Measurements from ENCODE around the gene LARGE2. TPM values are rescaled to one million over a fixed set of nuclear protein-coding genes. Genes with fewer than 3 reads are reported as not detected.

Gene LARGE2
- total RNA-seq, 1 donor from 2014 or later: 59.7 TPM

DNA sequence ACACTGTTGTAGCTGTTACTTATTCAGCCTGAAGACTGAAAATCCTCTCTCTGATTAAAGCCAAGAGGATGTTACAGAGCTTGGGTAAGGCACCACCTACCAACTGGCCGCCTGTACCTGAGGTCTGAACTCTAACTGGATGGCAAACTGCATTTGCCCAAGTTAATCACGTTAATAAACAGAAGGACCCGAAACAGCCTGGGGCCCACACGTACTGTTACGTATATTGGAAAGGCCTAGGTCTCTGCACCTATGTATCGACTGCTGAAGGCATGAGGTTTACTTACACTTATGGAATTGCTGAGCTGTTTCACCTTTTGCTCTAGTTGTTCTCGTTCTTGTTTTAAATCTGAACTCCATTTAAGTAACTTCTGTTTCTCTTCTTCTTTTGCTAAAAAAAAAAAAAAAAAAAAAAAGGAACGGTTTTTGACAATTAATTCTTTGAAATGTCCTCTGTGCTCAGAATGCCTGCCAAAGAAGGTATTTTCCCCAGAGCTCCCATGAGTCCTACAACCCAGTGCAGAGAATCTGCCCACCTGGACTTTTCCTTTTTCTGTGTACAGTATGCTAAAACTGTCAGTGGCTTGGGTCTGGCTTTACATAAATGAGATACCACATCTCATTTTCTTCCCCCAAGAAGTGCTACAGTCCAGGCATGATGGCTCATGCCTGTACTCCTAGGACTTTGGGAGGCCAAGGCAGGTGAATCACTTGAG lies 13.1 kb downstream of the LARGE2 start:
- TF ChIP-seq, protein P1, sequence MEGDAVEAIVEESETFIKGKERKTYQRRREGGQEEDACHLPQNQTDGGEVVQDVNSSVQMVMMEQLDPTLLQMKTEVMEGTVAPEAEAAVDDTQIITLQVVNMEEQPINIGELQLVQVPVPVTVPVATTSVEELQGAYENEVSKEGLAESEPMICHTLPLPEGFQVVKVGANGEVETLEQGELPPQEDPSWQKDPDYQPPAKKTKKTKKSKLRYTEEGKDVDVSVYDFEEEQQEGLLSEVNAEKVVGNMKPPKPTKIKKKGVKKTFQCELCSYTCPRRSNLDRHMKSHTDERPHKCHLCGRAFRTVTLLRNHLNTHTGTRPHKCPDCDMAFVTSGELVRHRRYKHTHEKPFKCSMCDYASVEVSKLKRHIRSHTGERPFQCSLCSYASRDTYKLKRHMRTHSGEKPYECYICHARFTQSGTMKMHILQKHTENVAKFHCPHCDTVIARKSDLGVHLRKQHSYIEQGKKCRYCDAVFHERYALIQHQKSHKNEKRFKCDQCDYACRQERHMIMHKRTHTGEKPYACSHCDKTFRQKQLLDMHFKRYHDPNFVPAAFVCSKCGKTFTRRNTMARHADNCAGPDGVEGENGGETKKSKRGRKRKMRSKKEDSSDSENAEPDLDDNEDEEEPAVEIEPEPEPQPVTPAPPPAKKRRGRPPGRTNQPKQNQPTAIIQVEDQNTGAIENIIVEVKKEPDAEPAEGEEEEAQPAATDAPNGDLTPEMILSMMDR (IDR thresholded peaks at IDR 0.05): no peak
- peak overlapping the region; percentile 97 for H3K27ac Mint-ChIP-seq
- peaks cover 32% of the 10 kb centered on the region for H3K36me3 Mint-ChIP-seq (ENCODE audit: low read depth)
- no peaks in the 10 kb centered on the region for H3K9me3 Mint-ChIP-seq
- ChIA-PET POLR2A (interaction anchor here (0.6 to 14.9 kb wide), 11 partner anchors 10 to 1105 kb away, joined by 3 to 263 read pairs (median 7); partner anchors contain the start of genes ARHGAP1, CRY2, PEX16 and ZNF408), CTCF (interaction anchor here (0.6 to 2.5 kb wide), 4 partner anchors 11 to 62 kb away, joined by 3 to 13 read pairs (median 9); no protein-coding TSS in a partner anchor)
- peak overlapping the region; percentile 60 for H3K4me3 Mint-ChIP-seq
- no peaks in the 10 kb centered on the region for H3K27me3 Mint-ChIP-seq
- ATAC-seq (ENCODE audit: low read depth) (peak; percentile 38), DNase-seq (no peak)
- peaks cover 94% of the 10 kb centered on the region for H3K4me1 Mint-ChIP-seq
- intact Hi-C loops (cut with micrococcal nuclease): loop anchor here (1.0 to 10.0 kb wide), 2 partner anchors 88 to 769 kb away; partner anchors contain the start of genes ARHGAP1, CRY2 and ZNF408

- no peaks in the 10 kb centered on the region for H3K27me3 Mint-ChIP-seq
- H3K9me3 Mint-ChIP-seq: no peaks in the 10 kb centered on the region
- ChIA-PET POLR2A (interaction anchor here (0.8 to 14.9 kb wide), 6 partner anchors 11 to 184 kb away, joined by 3 to 263 read pairs (median 16); partner anchors contain the start of genes CRY2 and PEX16), CTCF (interaction anchor here (1.9 to 2.5 kb wide), 3 partner anchors 12 to 63 kb away, joined by 6 to 13 read pairs (median 12); no protein-coding TSS in a partner anchor)
- peaks cover 32% of the 10 kb centered on the region for H3K36me3 Mint-ChIP-seq (ENCODE audit: low read depth)
- H3K4me3 Mint-ChIP-seq: no peak overlapping the region
- ATAC-seq (ENCODE audit: low read depth) (no peak), DNase-seq (no peak)
- TF ChIP-seq, protein P1 (IDR thresholded peaks at IDR 0.05): no peak
- intact Hi-C loops (cut with micrococcal nuclease): loop anchor here (10.0 kb wide), 1 partner anchor 768 kb away; the partner anchor contains the start of genes ARHGAP1 and ZNF408
- H3K4me1 Mint-ChIP-seq: peaks cover 85% of the 10 kb centered on the region
- H3K27ac Mint-ChIP-seq: peak overlapping the region; percentile 65
These were observed 14.1 kb downstream of the LARGE2 start for GRCh38 chr11:45936511-45937054.

- Mint-ChIP-seq H3K27me3 (no peaks in the 10 kb centered on the region), H3K36me3 (ENCODE audit: low read depth) (peaks cover 26% of the 10 kb centered on the region), H3K27ac (peak overlapping the region; percentile 88), H3K9me3 (no peaks in the 10 kb centered on the region), H3K4me1 (peaks cover 79% of the 10 kb centered on the region), H3K4me3 (no peak overlapping the region)
- ATAC-seq (ENCODE audit: low read depth) (no peak), DNase-seq (no peak)
- ChIA-PET CTCF (interaction anchor here (3.1 kb wide), 1 partner anchor 27 kb away, joined by 14 read pairs; no protein-coding TSS in a partner anchor), POLR2A (interaction anchor here (2.4 to 14.9 kb wide), 3 partner anchors 8 to 20 kb away, joined by 29 to 263 read pairs (median 79); partner anchors contain the start of gene PEX16)
- intact Hi-C loops (cut with micrococcal nuclease): loop anchor here (1.0 to 10.0 kb wide), 3 partner anchors 8 to 767 kb away; partner anchors contain the start of genes ARHGAP1 and ZNF408
- TF ChIP-seq, protein P1 (IDR thresholded peaks at IDR 0.05): no peak
These were observed 15.5 kb downstream of the LARGE2 start for GRCh38 chr11:45937916-45938315.

DNA sequence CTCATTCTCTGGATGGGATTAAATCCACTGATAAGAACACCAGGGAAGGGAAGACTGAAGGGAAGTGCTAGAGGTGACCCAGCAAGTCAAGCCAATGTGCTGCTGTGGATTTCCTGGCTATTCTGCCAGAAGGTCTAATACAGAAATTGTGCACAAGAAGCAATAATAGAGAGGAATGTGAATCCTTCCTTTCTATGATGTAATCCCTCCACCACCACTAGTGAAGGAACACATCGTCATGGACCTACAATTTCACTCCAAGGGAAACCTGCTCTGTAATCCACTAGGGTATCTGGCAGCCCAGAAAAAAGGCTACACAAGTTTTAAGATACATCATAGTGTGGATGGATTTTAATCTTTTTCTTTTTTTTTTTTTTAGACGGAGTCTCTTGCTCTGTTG lies 17.4 kb downstream of the LARGE2 start:
- Mint-ChIP-seq H3K4me1 (peaks cover 60% of the 10 kb centered on the region), H3K27ac (peak overlapping the region; percentile 88), H3K9me3 (no peaks in the 10 kb centered on the region), H3K36me3 (ENCODE audit: low read depth) (peaks cover 30% of the 10 kb centered on the region), H3K4me3 (no peak overlapping the region), H3K27me3 (no peaks in the 10 kb centered on the region)
- ATAC-seq (ENCODE audit: low read depth) (no peak), DNase-seq (no peak)
- intact Hi-C loops (cut with micrococcal nuclease): loop anchor here (10.0 kb wide), 1 partner anchor 765 kb away; the partner anchor contains the start of genes ARHGAP1 and ZNF408
- POLR2A ChIA-PET: interaction anchor here (0.6 to 14.9 kb wide), 5 partner anchors 9 to 1339 kb away, joined by 3 to 263 read pairs (median 29); partner anchors contain the start of gene PEX16
- TF ChIP-seq, protein P1 (IDR thresholded peaks at IDR 0.05): no peak
- CTCF ChIA-PET: interaction anchor here (1.1 to 3.1 kb wide), 3 partner anchors 9 to 25 kb away, joined by 4 to 14 read pairs (median 5); no protein-coding TSS in a partner anchor

Data from activated B cell treated with CpG ODN at 0.5 μM for 24 hours (primary cell).